Stimulated activated CD8-positive, alpha-beta memory T cell treated with anti-CD3 and anti-CD28 coated beads, Interleukin-4, amount 100 ng/mL, for 1 hour (primary cell): Measurements from ENCODE around the gene MYH8.

Experiments
- DNase-seq, 2 donors: peaks; one replicate each; pipeline ENCODE4 v3.0.0-alpha.2; 2020; ENCODE audit warnings: low read depth in 2 of 2, low spot score in 1 of 2

The MYH8 gene

GRCh38 chr17:10421900-10422542 lies at the start of gene MYH8:
MYH8 (minus strand) TSS chr17:10421950; CDS start chr17:10420227, 1,723 bp downstream.
- no peak for DNase-seq

GRCh38 chr17:10469459-10469858 lies 47.7 kb upstream of the MYH8 start, which contains the start of gene MYH4:
MYH4 (minus strand) TSS chr17:10469559; CDS start chr17:10466745, 2,814 bp downstream.
- DNase-seq = no peak

- DNase-seq = no peak
Measured at GRCh38 chr17:10463402-10463801, 41.7 kb upstream of the MYH8 start.

GRCh38 chr17:10460062-10460461 lies 38.3 kb upstream of the MYH8 start:
- no peak for DNase-seq

- DNase-seq = no peak
Measured at GRCh38 chr17:10458701-10459100, 37.0 kb upstream of the MYH8 start.

- no peak for DNase-seq
Measured at GRCh38 chr17:10457952-10458351, 36.2 kb upstream of the MYH8 start.

GRCh38 chr17:10447026-10447931 lies 25.5 kb upstream of the MYH8 start:
- DNase-seq = no peak

GRCh38 chr17:10439816-10440215 lies 18.1 kb upstream of the MYH8 start:
- DNase-seq = no peak

- no peak for DNase-seq
Measured at GRCh38 chr17:10435096-10435495, 13.3 kb upstream of the MYH8 start.

GRCh38 chr17:10429421-10430045 lies 7.8 kb upstream of the MYH8 start:
- DNase-seq = no peak

GRCh38 chr17:10428781-10429180 lies 7.0 kb upstream of the MYH8 start:
- DNase-seq = no peak

- no peak for DNase-seq
Measured at GRCh38 chr17:10421211-10421610, 539 bp downstream of the MYH8 start.

GRCh38 chr17:10420811-10421210 lies 939 bp downstream of the MYH8 start:
- DNase-seq = no peak

- no peak for DNase-seq
Measured at GRCh38 chr17:10417431-10417830, 4.3 kb downstream of the MYH8 start.

GRCh38 chr17:10415161-10415560 lies 6.6 kb downstream of the MYH8 start:
- no peak for DNase-seq

- DNase-seq = no peak
Measured at GRCh38 chr17:10403589-10403988, 18.2 kb downstream of the MYH8 start.

- no peak for DNase-seq
Measured at GRCh38 chr17:10398352-10398751, 23.4 kb downstream of the MYH8 start.

- DNase-seq = no peak
Measured at GRCh38 chr17:10396524-10397163, 25.1 kb downstream of the MYH8 start.

- DNase-seq = no peak
Measured at GRCh38 chr17:10394201-10394887, 27.4 kb downstream of the MYH8 start.

- DNase-seq = no peak
Measured at GRCh38 chr17:10392880-10393279, 28.9 kb downstream of the MYH8 start.

GRCh38 chr17:10385871-10386270 lies 35.9 kb downstream of the MYH8 start:
- no peak for DNase-seq
